Large intestine (tissue), 3 donors: Measurements from ENCODE around the gene PLAC8. TPM values are rescaled to one million over a fixed set of nuclear protein-coding genes. Genes with fewer than 3 reads are reported as not detected.
"Not testable (repeated sequence)": the region's sequence is repeated elsewhere in the genome, so short reads cannot be mapped to it uniquely, and the experiment has no call there.

Experiments used
- DNase-seq, 2 donors: peaks; one replicate each; pipeline versions ENCODE4 v3.0.0 to v3.0.0-alpha.2; 2013
- H3K27ac ChIP-seq: one replicate; pipeline ENCODE4 v1.5.1; 2013; ENCODE audit warnings: low read length
- H3K27me3 ChIP-seq: 2 replicates; pipeline ENCODE4 v1.6.1; 2013; ENCODE audit warnings: low read length; ENCODE audit not compliant: control insufficient read depth, insufficient read depth
- H3K36me3 ChIP-seq: 2 replicates; pipeline ENCODE4 v1.6.1; 2013; ENCODE audit warnings: low read length; ENCODE audit not compliant: control insufficient read depth, insufficient read depth
- H3K4me1 ChIP-seq: one replicate; pipeline ENCODE4 v1.6.1; 2013; ENCODE audit warnings: low read length; ENCODE audit not compliant: control insufficient read depth, insufficient read depth
- H3K4me3 ChIP-seq: one replicate; pipeline ENCODE4 v1.5.1; 2013; ENCODE audit warnings: low read length
- H3K9me3 ChIP-seq: one replicate; pipeline ENCODE4 v1.6.1; 2013; ENCODE audit warnings: mild to moderate bottlenecking, low read depth, low read length, moderate library complexity; ENCODE audit not compliant: control insufficient read depth
- WGBS: methylation state at CpG from one replicate; pipeline ENCODE4 v1.1.5; 2013; ENCODE audit warnings: low lambda C conversion rate; ENCODE audit not compliant: insufficient coverage; 5-methylcytosine and 5-hydroxymethylcytosine counted together
- polyA plus RNA-seq: library from polyadenylated mRNA; unstranded; fragments of 120-200 nt; gene quantifications from one replicate; pipeline ENCODE4 v1.2.1, GENCODE V29; 2013

Gene PLAC8
- polyA plus RNA-seq, 1 donor, result 114 TPM

GRCh38 chr4:83115000-83115399, 471 bp upstream of the PLAC8 start:
- peak overlapping the region; percentile 76 for H3K27ac ChIP-seq
- no peaks in the 10 kb centered on the region for H3K27me3 ChIP-seq

GRCh38 chr4:83113429-83113786, 1.1 kb downstream of the PLAC8 start:
- no CpG with 5 or more reads among the region's 3 CpGs for WGBS
- H3K27me3 ChIP-seq, result no peaks in the 10 kb centered on the region
- H3K9me3 ChIP-seq, result no peaks in the 10 kb centered on the region
- H3K4me3 ChIP-seq, result peak overlapping the region; percentile 58
- peak overlapping the region; percentile 76 for H3K27ac ChIP-seq
- H3K4me1 ChIP-seq, result peaks cover 22% of the 10 kb centered on the region
- DNase-seq, result no peak
- no peaks in the 10 kb centered on the region for H3K36me3 ChIP-seq

More at GRCh38 chr4:83115000-83115399, 471 bp upstream of the PLAC8 start:
- Histone ChIP-seq H3K36me3 (no peaks in the 10 kb centered on the region), H3K9me3 (no peaks in the 10 kb centered on the region), H3K4me1 (peaks cover 22% of the 10 kb centered on the region), H3K4me3 (peak overlapping the region; percentile 58)
- DNase-seq, result no peak

DNA sequence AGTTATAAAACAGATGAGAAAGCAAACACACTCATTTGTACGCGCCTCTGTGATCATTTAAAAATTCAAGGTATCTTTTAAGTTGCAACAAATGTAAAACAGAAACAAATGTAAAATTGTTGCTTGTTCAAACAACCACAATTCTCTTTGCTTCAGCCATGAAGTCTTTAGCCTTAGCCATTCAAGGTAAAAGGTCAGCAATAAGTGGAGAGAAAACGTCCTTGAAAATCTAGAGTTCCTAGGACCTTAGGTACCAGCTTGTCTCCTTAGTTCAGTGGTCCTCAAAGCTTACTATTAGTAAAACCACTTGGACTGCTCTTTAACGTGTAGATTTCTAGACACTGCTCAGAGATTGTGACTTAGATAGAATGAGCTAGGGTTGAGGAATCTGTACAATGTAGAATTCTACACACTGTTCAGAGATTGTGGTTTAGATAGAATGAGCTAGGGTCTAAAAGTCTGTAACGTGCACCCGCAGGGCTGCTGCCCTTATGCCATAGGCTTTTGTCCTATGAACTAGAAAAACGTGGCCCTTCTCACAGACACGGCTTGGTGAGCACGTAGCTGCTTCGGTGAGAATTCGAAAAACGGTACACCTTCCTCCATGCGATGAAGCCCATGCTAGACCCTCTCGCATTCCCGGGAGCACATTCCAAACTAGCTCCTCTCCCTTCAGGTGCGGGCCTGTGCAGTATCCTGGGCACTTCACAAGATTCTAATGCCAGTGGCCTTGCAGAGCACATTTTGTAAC, 1.7 kb downstream of the PLAC8 start:
- no peaks in the 10 kb centered on the region for H3K9me3 ChIP-seq
- H3K27ac ChIP-seq, result peak overlapping the region; percentile 76
- H3K4me3 ChIP-seq, result peak overlapping the region; percentile 58
- DNase-seq, result peak in 1 of 2 donors; percentile 52
- H3K27me3 ChIP-seq, result no peaks in the 10 kb centered on the region
- 50% methylated on average over 2 of the region's 16 CpGs for WGBS
- no peaks in the 10 kb centered on the region for H3K36me3 ChIP-seq
- peaks cover 22% of the 10 kb centered on the region for H3K4me1 ChIP-seq

DNA sequence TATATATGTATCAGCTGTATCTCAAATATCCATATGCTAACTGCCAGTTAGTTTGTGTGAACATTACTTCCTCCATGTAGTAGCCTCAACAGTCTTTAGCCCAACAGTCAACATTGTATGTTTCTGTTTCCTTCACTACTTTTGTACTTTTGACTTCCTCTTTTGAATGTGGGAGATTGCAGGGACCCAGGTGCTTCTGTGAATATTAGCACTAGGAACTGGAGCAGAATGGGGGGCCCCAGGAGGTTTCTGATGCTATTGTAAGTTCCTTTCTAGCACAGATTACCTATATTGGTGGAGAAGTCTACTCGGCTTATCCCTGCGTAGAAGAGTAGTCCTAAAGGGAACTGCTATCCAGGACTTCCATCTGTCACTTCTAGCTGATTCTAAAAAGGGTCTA, 2.3 kb downstream of the PLAC8 start:
- H3K27me3 ChIP-seq, result no peaks in the 10 kb centered on the region
- no peaks in the 10 kb centered on the region for H3K36me3 ChIP-seq
- WGBS, result no CpG with 5 or more reads among the region's 2 CpGs
- no peak overlapping the region for H3K4me3 ChIP-seq
- peak; percentile 12 to 65 for DNase-seq
- peak overlapping the region; percentile 76 for H3K27ac ChIP-seq
- peaks cover 22% of the 10 kb centered on the region for H3K4me1 ChIP-seq
- no peaks in the 10 kb centered on the region for H3K9me3 ChIP-seq

GRCh38 chr4:83111751-83112141, 2.8 kb downstream of the PLAC8 start:
- peaks cover 22% of the 10 kb centered on the region for H3K4me1 ChIP-seq
- peak overlapping the region; percentile 77 for H3K27ac ChIP-seq
- H3K9me3 ChIP-seq, H3K36me3 ChIP-seq, DNase-seq, H3K27me3 ChIP-seq, H3K4me3 ChIP-seq: not testable (repeated sequence)
- WGBS, result no CpG with 5 or more reads among the region's 7 CpGs

GRCh38 chr4:83110970-83111750, 3.4 kb downstream of the PLAC8 start:
- Histone ChIP-seq H3K9me3 (no peaks in the 10 kb centered on the region), H3K4me1 (peaks cover 22% of the 10 kb centered on the region), H3K27ac (peak overlapping the region; percentile 77), H3K36me3 (no peaks in the 10 kb centered on the region), H3K27me3 (no peaks in the 10 kb centered on the region), H3K4me3 (peak overlapping the region; percentile 62)
- DNase-seq, result no peak
- WGBS, result 93% methylated on average over 3 of the region's 8 CpGs

DNA sequence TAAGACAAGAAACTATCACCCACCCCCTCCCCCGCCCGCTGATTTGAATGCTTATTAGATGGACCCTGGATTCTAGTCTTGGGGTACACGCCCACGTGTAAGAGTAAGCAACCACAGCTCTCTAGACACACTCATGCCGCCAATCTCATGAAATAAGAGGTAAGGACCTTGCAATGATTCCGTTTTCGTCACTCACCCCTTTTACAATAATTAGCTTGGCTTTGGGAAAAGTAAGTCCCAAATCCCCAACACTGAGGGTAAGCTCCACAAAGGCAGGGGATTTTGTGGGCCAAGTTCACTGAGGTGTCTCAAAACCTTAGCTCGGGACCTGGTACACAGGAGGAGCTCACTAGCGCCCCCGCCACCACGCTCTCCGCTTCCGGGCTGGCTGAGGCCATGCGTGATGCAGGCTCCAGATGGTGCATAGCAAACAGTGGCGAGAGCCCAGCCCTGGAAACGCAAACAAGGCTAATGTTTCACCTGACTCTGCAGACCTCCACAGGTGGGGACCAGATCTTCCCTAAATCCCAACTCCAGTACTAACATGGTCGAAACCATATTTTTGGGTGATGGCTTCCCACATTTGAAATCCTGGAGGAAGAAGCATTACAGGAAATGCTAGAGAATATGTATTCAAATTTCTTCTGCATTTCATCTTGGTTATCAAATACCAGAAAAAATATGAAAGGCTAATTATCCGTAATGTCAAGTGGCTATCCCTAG, 4.1 kb downstream of the PLAC8 start:
- 38% methylated on average over 1 of the region's 18 CpGs for WGBS

DNA sequence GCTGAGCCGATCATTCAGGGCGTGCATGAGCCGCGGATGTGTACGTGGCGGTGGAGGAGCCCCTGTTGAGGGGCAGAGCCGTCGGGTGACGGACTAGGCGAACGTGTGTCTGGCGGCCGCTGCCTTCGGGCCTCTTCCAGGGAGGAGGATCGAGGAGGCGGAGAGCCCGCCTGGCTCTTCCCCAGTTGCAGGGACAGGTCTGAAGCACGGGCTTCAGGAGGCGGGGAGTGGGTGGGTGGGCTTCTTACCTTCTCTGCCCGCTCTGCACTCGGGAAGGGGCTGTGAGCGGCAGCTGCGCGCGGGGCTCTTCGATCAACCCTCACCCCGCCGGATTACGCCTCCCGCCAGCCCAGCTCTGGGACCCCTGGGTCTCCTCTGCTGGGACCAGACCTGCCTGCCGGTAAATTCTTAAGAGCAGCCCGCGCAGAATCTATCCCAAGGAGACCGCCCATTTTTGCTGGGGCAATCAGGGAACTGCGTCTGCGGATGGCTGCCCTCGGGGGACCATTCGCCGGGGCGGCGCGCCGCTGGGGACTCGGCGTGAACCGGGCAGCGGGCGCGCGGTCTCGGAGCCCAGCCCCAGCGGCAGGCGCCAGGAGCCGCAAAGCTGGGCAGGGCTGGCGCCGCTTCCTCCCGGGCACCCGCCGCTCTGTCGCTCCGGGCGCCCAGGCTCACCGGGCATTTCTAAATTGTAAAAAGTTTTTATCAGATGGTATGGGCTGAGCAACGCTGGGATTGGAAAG, 4.9 kb downstream of the PLAC8 start:
- Histone ChIP-seq H3K9me3 (no peaks in the 10 kb centered on the region), H3K27me3 (no peaks in the 10 kb centered on the region), H3K27ac (peak overlapping the region; percentile 77), H3K4me1 (peaks cover 12% of the 10 kb centered on the region), H3K4me3 (peak overlapping the region; percentile 62), H3K36me3 (peaks cover 8% of the 10 kb centered on the region)
- DNase-seq, result peak in 1 of 2 donors; percentile 28
- WGBS, result no CpG with 5 or more reads among the region's 64 CpGs

More for the DNA sequence above, 4.1 kb downstream of the PLAC8 start:
- H3K4me3 ChIP-seq, result peak overlapping the region; percentile 62
- peak; percentile 86 to 94 for DNase-seq
- peaks cover 1% of the 10 kb centered on the region for H3K36me3 ChIP-seq
- H3K27ac ChIP-seq, result peak overlapping the region; percentile 77
- H3K9me3 ChIP-seq, result no peaks in the 10 kb centered on the region
- H3K4me1 ChIP-seq, result peaks cover 16% of the 10 kb centered on the region
- H3K27me3 ChIP-seq, result no peaks in the 10 kb centered on the region

- no peaks in the 10 kb centered on the region for H3K9me3 ChIP-seq
- no peak overlapping the region for H3K27ac ChIP-seq
- no peak for DNase-seq
- WGBS, result 100% methylated on average over 2 of the region's 26 CpGs
- H3K27me3 ChIP-seq, result no peaks in the 10 kb centered on the region
- peaks cover 16% of the 10 kb centered on the region for H3K36me3 ChIP-seq
- H3K4me3 ChIP-seq, result no peak overlapping the region
- H3K4me1 ChIP-seq, result peaks cover 12% of the 10 kb centered on the region
Measured at GRCh38 chr4:83108101-83108861, 6.2 kb downstream of the PLAC8 start.
